Brain pericyte (primary cell): ENCODE measurements around the gene PKMYT1.
A peak's percentile ranks its signal among the peaks of the same experiment; 100 is the strongest.

Experiments
- DNase-seq: peaks from one replicate; pipeline ENCODE4 v3.0.0-alpha.2; 2012; ENCODE audit warnings: low read depth, low spot score

The PKMYT1 gene

DNA sequence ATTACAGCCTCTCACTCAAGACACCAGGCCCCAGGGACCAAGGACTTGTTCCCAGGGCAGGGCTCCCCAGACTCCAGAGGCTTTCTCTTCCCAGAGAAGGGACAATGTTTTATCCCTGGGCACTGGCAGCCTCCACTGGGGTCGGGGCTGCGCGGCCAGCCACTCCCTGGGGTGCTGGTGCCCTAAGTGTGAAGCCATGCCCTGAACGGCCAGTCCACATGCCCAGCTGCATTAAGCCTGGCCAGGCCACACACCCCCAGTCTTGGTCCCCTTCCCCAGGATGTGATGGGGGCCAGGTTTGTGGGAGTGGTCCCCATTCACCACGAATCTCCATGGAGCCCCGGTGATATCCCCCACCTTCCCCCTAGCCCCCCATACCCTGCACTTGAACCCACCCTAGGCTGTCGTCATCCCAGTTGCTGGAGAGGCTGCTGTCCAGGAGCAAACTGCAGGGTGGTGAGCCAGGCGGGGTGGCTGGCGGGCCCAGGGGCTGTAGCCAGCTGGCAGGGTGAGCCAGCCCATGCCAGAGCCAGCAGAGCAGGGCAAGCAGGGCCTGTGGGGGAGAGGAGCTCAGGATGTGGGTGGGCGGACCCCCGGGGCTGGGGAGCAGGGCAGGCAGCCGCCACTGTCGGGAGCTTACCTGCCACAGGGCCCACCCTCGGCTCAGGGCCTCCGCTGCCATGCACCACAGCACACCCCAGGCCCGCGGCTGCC lies 6.5 kb downstream of the PKMYT1 start:
- DNase-seq: no peak

DNA sequence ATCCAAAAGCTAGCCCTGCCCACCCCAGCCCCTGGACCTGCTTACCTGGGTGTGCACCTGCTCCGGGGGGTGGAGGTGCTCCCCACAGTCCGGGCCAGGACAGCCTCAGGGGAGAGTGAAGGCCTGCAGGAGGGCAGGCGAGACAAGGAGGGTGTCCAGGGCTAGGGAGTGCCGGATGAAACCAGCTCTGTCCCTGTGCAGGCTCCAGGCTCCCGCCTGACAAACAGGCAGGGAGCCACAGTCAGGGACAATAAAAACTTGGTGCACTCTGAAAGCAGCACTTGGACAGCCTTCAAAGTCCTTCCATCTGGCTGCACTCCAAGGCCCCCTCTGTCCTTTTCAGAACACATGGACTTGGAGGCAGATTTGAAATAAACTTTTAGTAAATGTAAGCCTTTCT lies 7.2 kb downstream of the PKMYT1 start:
- DNase-seq: no peak

DNA sequence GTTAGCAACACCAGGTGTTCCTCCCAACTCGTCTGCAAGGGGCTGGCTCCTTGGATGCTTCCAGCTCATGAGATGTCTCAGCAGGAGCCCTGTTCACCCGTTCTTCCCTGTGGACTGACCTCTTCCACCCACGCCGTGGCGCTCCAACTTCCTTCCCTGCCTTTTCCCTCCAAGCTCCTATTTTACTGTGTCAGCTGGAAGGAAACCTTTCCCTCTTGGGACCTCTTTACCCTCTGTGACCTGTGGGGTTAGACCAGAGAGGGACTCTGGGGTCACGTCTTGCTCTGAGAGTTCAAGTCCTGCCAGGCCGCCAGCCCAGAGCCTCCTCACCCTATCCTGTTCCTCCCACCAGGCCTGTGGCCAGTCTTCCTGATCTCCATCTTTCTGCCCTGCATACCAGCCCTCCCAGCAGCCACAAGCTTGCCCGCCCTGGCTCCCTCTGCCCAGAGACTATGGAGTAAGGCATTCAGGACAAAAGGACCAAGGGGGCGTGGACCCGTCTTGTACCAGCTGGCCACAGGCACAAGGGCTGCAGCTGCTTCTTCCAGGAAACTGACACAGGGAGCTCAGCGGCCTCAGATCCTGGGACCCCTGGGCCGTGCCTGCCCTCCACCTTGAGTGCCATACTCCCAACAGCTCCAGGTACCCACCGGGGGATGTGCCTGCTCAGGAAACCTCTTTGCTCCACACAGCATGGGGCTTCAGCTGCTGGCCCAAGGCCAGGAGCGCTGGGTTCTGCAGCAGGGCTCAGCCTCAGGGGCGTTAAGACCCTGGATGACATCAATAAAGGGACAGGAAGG lies 8.1 kb downstream of the PKMYT1 start:
- no peak for DNase-seq

DNA sequence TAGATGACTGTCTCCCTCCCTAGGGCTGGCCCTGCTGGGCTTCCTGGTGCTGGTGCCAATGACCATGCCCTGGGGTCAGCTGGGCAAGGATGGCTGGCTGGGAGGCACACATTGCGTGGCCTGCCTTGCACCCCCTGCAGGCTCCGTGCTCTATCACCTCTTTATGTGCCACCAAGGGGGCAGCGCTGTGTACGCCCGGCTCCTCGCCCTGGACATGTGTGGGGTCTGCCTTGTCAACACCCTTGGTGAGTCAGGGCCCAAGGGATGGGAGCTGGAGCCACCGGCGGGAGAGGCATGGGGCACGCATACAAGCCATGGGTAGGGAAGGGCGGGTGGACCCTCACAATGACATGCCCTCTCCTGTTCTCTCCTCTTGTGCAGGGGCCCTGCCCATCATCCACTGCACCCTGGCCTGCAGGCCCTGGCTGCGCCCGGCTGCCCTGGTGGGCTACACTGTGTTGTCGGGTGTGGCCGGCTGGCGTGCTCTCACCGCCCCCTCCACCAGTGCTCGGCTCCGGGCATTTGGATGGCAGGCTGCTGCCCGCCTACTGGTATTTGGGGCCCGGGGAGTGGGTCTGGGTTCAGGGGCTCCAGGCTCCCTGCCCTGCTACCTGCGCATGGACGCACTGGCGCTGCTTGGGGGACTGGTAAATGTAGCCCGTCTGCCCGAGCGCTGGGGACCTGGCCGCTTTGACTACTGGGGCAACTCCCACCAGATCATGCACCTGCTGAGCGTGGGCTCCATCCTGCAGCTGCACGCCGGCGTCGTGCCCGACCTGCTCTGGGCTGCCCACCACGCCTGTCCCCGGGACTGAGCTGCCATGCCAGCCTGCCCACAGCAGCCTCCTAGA lies 8.9 kb downstream of the PKMYT1 start:
- DNase-seq: no peak

DNA sequence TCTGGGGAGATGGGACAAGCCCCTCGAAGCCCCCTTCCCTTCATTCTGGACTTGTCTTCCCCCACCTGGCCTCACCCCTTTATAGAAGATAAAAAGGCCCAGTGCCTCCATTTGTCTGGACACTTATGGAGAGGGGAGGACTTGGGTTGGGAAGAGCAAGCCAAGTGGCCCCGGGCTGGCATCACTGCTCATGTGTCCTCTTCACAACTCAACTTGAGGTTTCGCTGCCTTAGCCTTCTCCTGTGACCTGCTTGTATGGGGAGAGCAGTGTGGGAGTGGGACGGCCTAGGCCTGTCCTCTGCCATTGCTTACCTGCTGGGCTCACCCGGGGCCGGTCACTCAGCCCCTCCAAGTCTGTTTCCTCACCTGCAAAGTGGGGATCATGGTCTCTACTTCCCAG lies 9.7 kb downstream of the PKMYT1 start:
- no peak for DNase-seq

DNA sequence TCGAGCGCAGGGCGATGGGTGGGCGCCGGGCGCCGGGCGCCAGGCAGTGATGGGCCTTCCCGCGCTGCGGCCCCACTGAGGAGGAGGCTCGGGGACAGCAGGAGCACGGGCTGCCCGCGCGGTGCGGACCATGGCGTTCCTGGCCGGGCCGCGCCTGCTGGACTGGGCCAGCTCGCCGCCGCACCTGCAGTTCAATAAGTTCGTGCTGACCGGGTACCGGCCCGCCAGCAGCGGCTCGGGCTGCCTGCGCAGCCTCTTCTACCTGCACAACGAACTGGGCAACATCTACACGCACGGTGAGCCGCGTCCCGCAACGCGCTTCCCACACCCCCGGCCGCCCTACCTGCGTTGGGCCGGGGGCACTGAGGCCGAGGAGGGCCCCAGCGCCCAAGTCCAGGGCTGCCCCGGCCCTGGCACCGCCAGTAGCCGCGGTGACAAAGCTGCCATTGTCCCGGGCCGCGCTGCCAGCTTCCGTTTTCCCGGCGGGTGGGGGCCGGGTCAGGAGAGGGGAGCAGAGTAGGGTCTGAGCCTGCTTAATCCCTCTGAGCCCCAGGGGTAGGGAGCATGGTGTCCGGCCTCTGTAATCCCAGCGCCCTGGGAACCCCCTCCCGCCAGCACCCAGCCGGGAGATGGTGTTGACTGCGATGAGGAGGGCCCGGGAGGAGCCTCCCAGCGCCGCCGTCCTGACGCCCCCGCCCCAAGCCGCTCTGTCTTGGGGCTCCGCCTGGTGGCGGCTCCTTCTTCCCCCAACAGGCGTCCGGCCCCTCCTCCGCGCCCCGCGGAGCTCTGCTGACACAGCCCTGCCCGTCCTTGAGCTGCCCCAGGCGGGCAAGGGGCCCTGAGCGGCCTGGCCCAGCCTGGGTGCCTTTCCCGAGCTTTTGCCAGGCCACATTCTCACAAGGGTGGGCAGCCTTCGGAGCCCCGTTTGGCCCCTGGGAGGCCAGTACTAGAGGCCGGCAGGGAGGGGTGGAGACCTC lies 10.4 kb downstream of the PKMYT1 start:
- no peak for DNase-seq

DNA sequence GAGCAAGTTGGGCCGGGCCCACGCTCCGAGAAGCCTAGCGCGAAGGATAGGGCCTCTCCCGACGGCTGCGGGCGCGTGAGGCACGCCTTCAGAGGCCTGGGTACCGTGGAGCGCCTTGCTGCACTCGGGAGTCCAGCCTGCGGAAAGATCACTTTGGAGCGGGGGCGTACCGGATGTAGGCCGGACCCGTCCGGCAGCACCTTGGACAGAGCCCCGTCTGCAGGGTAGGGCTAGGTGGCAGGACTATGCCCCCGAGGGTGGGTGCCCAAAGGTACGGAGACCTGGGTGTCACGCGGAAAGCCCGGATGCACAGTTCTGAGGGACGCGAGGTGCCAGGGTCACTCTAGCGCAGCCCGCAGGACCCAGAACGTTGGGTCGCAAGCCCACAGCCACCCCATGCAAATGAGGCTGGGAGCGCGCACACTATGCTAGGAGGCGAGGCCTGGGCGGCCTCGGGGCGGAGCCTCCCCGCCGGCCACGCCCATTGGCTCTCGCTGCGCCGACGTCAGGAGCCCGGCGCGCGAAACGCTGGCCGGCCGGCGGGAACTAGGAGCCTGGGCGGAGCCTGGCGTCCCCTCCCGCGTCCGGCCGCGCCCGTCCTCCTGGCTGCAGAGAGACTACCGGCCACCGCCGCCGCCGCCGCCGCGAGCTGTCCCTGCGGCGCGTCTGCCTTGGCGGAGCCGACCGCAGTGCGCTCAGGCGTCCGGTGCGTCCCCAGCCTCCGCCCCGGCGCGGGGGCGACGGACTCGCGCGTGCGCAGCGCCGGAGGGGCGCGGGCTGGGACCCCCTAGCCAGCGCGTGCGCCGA lies 11.3 kb downstream of the PKMYT1 start, which contains the start of gene PAQR4:
Gene PAQR4, plus strand, starts transcription at position 611 of the 807 bp plus-strand sequence. CDS start 327 bp downstream, outside the sequence.
- peak; percentile 55 for DNase-seq

DNA sequence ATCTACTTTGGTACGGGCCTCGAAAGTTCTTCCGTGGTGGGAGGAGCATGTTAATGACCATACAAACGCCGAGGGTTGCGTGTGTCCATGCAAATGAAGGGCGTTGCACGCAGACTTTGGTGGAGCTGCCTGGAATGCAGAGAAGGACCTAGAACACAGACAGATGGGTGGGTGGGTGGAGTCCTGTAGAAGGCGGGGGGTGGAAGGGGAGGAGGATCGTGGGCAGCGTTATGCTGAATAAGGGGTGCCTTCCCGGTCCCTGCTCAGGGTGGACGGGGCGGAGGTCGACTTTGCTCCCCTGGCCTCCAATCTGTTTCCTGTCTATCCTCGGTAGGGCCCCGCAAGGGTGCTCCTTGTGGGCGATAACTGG lies 11.9 kb downstream of the PKMYT1 start:
- no peak for DNase-seq

DNA sequence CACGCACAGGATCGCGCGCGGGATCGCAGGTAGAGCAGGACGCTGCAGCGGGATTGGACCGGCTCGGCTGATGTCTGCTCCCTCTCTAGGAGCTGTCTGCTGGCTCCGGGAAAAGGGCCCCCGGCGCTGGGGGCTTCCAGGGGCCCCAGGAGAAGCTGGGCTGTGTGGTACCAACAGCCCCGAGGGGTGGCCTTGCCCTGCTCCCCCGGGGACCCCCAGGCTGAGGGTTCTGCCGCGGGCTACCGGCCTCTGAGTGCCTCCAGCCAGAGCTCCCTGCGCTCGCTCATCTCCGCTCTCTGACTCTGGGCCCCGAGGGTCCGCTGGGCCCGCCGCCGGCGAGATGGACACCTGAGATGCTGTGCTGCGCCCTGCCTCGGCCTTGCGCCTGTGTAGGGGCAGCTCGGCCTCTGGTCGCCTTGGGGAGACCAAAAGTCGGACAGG lies 12.5 kb downstream of the PKMYT1 start:
- no peak for DNase-seq

DNA sequence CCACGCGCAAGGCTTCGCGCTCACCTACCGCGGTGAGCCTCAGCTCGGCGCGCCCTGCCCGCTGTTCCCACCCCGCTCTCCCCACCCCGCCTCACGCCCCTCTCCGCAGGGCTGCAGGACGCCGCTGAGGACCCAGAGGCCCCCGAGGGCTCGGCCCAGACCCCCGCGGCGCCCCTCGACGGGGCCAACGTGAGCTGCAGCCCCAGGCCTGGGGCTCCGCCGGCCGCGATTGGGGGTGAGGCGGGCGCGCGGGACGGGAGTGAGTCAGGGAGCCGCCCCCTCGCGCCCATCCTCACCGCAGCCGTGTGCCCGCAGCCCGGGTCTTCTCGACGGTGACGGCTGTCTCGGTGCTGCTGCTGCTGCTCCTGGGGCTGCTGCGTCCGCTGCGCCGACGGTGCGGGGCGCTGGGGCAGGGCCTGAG lies 13.0 kb downstream of the PKMYT1 start:
- no peak for DNase-seq

DNA sequence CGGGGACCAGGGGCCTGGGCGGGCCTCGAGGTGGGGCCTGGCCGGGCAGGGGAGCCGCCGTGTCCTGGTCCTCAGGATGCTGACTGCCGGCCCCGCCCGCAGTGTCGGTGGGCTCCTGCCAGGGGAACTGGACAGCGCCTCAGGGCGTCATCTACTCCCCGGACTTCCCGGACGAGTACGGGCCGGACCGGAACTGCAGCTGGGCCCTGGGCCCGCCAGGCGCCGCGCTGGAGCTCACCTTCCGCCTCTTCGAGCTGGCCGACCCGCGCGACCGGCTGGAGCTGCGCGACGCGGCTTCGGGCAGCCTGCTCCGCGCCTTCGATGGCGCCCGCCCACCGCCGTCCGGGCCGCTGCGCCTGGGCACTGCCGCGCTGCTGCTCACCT lies 13.4 kb downstream of the PKMYT1 start:
- DNase-seq: no peak

DNA sequence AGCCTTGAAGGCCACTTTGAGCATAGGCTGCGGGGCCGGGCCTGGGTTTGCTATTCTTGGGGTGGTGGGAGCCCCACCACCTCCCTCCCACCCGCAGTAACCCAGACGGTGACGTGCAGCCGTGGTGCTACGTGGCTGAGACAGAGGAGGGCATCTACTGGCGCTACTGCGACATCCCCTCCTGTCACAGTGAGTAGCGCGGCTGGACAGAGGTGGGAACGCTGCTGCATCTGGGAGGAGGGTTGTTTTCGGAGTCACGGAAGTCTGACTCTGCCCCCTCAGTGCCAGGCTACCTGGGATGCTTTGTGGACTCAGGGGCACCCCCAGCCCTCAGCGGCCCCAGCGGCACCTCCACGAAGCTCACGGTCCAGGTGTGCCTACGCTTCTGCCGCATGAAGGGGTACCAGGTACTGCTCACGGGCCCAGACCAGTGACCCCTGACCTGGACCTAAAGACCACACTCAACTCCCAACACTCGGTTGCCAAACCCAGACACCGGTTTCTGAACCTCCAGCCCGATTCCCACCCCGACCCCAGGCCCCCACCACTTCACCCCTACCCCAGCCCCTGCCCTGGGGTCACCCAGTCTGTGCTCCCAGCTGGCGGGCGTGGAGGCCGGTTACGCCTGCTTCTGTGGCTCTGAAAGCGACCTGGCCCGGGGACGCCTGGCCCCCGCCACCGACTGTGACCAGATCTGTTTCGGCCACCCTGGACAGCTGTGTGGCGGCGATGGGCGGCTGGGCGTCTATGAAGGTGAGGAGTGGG lies 14.0 kb downstream of the PKMYT1 start:
- no peak for DNase-seq

DNA sequence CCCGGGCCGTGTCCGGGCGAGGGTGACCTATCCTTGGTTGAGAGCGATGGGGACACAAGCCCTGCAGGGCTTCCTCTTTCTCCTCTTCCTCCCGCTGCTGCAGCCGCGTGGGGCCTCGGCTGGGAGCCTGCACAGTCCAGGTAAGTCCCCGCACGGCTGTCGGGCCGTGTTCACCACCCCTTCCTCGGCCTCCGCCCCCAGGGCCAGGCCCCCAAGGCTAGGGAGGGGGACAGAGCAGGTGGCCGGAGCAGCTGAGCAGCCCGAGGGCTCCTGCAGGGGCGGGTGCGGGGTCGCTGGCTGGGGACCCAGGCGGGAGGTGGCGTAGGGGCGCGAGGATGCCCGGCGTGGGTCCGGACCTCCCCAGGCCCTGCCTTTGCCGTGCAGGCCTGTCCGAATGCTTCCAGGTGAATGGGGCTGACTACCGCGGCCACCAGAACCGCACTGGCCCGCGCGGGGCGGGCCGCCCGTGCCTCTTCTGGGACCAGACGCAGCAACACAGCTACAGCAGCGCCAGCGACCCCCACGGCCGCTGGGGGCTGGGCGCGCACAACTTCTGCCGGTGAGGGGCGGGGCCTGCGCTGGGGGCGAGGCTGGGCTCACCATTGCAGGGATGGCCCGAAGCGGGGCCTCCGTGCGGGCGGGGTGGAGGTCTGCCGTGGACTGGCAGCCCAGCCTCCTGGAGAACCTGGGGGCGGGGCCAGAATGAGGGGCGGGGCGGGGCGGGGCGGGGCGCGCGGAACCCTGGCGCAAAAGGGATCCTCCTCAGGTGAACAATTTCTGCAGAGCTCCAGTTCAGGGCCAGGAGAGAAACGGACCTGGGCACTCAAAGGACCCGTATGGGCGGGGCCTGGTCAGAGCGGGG lies 15.5 kb downstream of the PKMYT1 start:
- no peak for DNase-seq

DNA sequence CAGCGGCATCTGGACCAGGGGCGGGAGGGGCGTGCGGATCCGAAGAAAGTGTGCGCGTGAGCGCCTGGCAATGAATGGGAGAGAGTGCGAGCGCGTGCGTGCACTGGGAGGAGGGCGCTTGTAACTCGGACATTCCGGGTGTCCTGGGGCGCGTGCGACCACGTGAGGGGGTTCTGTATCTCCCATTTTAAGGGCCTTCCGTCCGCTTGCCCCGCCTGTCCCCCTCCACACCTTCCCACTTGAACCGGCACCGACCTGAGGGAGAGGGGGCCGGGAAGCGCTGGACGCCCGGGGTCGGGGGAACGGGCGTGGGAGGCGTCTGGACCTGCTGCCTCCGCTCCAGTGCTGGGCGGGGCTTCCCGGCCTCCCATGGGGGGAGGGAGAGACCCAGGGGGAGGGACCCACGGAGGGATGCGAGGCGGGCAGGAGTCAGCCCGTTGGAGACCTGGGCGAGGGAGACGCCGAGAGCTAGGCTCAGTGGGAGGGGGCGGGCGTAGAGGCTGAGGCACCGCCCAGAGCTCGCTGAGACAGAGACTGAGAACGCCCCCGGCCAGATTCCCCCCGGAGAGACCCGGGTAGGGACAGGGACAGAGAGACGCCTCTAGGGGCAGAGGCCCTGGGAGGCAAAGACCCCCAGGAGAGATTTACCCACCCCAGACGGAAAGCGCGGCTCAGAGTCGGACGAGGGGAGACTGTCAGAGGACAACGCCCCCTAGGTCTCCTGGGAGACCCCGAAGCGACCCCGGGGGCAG lies 16.3 kb downstream of the PKMYT1 start, which contains the start of gene KREMEN2:
Gene KREMEN2, plus strand, starts transcription at position 553 of the 752 bp plus-strand sequence. CDS start 246 bp downstream, outside the sequence.
- no peak for DNase-seq

DNA sequence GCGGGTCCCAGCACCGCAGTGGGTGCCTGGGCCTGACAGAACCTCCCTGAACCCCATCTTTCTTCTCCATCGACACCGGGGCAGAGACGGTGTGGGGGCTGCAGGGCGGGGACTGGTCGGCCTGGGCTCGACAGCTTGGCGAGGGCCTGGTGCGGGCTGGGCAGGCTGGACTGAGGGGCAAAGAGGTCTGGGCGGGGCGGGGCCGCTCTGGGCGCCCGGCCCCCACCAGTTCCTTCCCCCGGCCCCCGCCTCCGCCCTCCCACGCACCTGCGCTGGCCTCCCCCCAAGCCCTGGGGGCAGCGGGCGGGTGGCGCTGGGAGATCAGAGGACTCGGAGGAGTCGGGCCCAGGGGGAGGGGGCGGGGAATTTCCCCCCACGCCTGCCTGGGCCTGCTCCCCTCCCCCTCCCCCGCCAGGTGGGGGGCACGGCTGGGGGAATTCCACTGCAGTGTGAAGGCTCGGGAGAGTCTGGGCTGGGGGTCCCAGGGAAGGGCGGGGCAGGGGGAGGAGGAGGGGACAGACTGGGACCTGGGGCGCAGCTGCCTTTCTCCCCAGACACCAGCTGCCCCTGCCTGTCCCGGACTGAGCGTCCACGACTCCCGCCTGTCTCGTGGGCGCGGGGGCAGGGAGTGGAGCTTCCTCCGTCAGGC lies 17.0 kb downstream of the PKMYT1 start:
- DNase-seq: no peak

DNA sequence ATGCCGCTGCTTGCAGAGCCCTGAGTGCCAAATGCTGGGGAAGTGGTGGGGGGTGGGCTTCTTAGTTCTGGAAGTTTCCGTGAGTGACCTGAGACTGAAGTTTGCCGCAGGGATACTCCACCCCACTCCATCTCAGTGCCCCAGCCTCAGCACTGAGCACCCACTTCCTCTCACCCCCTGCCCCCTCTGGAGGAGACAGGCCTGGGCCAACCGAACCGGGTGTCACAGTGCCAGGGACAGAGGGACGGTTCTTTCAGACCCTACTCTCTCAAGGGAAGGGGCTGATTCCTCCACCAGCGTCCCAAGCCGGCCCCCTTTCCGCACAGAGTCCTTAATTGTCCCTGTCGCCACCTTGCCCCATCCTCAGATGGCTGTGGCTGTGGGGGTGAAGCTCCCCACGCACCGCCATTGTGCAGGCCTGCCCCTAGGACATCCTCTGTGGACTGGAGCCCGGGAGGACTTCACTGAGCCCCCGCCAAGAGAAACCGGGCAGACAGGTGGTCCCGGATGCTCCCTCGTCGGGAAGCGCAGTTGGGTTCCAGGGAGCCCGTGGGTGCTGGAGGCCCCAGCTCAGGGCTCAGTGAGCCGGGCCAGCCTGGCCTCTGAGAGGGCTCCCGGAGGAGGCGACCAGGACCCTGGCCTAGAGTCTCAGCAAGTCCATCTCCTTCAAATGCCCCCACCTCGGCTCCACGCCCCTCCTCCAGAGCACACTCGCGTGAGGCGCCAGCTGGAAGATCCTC lies 17.7 kb downstream of the PKMYT1 start:
- no peak for DNase-seq
